GM10266 (cell line): Measurements from ENCODE around the gene MAN1A2.

Experiments
- DNase-seq: peaks from one replicate; pipeline ENCODE4 v3.0.0; 2012; ENCODE audit errors: extremely low spot score
- TF ChIP-seq, protein P1 (sequence below): IDR thresholded peaks from 2 replicates; pipeline ENCODE4 v1.5.1; 2012; ENCODE audit warnings: mild to moderate bottlenecking, low read depth; ENCODE audit not compliant: control insufficient read depth, insufficient read depth; ENCODE audit errors: missing control alignments

The MAN1A2 gene

GRCh38 chr1:117577191-117577885 lies 210.1 kb downstream of the MAN1A2 start:
- TF ChIP-seq, protein P1, sequence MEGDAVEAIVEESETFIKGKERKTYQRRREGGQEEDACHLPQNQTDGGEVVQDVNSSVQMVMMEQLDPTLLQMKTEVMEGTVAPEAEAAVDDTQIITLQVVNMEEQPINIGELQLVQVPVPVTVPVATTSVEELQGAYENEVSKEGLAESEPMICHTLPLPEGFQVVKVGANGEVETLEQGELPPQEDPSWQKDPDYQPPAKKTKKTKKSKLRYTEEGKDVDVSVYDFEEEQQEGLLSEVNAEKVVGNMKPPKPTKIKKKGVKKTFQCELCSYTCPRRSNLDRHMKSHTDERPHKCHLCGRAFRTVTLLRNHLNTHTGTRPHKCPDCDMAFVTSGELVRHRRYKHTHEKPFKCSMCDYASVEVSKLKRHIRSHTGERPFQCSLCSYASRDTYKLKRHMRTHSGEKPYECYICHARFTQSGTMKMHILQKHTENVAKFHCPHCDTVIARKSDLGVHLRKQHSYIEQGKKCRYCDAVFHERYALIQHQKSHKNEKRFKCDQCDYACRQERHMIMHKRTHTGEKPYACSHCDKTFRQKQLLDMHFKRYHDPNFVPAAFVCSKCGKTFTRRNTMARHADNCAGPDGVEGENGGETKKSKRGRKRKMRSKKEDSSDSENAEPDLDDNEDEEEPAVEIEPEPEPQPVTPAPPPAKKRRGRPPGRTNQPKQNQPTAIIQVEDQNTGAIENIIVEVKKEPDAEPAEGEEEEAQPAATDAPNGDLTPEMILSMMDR, result no peak
- DNase-seq, result no peak

DNA sequence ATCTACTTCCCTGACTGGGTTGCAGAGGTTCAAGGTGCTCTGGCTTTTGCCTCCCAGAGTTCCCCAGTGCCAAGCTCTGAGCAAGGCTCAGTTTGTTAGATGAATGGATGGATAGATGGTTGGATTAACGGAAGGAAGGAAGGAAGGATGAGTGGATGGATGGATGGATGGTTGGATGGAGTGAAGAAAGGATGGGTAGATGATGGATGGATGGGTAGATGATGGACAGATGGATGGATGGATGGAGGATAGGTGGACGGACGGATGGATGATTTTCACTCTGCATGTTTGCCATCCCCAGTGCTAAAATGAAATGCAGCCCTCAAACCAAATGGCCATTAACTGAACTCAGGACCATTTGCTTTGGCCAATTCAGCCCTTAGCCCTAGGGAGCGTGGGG lies 211.2 kb downstream of the MAN1A2 start:
- TF ChIP-seq, protein P1, result no peak
- no peak for DNase-seq
